Nephron (organoid): ENCODE measurements around the gene MRPL18.

Experiments used
- H3K27ac Mint-ChIP-seq, 3 experiments: 2 replicates each; pipeline ENCODE4 v1.8.0; 2020; ENCODE audit warnings: mixed read lengths in 3 of 3, mild to moderate bottlenecking in 2 of 3, moderate library complexity in 1 of 3
- H3K27me3 Mint-ChIP-seq: 2 replicates; pipeline ENCODE4 v1.8.0; 2021; ENCODE audit warnings: low read depth, mild to moderate bottlenecking, moderate library complexity, mixed read lengths
- H3K36me3 Mint-ChIP-seq: 2 replicates; pipeline ENCODE4 v1.8.0; 2020; ENCODE audit warnings: low read depth, mixed read lengths
- H3K4me1 Mint-ChIP-seq: 2 replicates; pipeline ENCODE4 v1.8.0; 2020; ENCODE audit warnings: mixed read lengths
- H3K4me3 Mint-ChIP-seq, 3 experiments: 2 replicates each; pipeline ENCODE4 v1.8.0; 2020; ENCODE audit warnings: mild to moderate bottlenecking in 3 of 3, mixed read lengths in 3 of 3, moderate library complexity in 2 of 3
- H3K9me3 Mint-ChIP-seq: 2 replicates; pipeline ENCODE4 v1.8.0; 2020; ENCODE audit warnings: mixed read lengths
- CTCF ChIP-seq, 3 experiments: fragments of 200-600 bp; sonication (generic); IDR thresholded peaks; one replicate each; pipeline ENCODE4 v1.5.0; 2021; ENCODE audit warnings: antibody characterized with exemption in 3 of 3; ENCODE audit not compliant: unreplicated experiment in 3 of 3

Gene MRPL18

DNA sequence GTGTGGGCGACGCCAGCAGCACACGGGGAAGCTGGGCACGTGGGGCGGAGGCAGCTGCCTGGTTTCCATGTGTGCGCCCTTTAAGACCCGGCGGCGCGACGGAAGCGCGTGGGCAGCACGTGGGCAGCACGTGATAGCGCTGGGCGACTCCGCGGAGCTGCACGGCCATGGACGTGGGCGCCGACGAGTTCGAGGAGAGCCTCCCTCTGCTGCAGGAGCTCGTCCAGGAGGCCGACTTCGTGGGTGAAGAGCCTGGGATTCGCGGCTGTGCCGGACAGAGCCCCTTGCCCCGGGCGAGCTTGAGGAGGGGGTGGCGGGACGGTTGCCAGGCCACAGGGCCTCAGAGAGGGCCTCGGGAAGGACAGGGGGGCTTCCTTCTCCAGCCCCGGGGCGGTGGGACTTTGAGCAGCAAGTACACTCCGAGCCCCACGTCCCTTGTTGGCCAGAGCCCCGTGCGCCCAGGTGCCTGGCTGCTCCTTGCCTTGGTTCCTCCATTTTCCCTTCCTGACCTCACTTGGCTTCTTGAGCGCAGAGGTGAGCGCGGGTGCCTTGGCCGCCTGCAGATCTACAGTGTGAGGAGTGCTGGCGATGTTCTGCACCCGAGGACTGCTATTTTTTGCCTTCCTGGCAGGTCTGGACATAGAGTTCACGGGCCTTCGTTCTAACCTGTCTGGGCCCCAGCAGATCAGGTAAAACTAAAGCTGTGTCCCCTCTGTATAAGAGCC lies 10.0 kb downstream of the MRPL18 start, which contains the start of gene PNLDC1:
Gene PNLDC1, plus strand, starts transcription at position 136 of the 725 bp plus-strand sequence. Its CDS starts 32 bp downstream, at position 168.
- Mint-ChIP-seq H3K36me3 (peaks cover 25% of the 10 kb centered on the region), H3K4me1 (no peaks in the 10 kb centered on the region), H3K9me3 (no peaks in the 10 kb centered on the region), H3K27me3 (peaks cover 5% of the 10 kb centered on the region), H3K27ac (no peak within 1 kb of the TSS), H3K4me3 (no peak within 1 kb of the TSS)
- TF ChIP-seq CTCF (IDR thresholded peaks at IDR 0.05; ENCODE audit: unreplicated experiment in 3 of 3), result no peak

GRCh38 chr6:159801935-159802334 lies 11.7 kb downstream of the MRPL18 start:
- H3K4me1 Mint-ChIP-seq, result no peaks in the 10 kb centered on the region
- H3K27me3 Mint-ChIP-seq, result peaks cover 5% of the 10 kb centered on the region
- no peak overlapping the region for H3K27ac Mint-ChIP-seq
- no peak for TF ChIP-seq CTCF (IDR thresholded peaks at IDR 0.05; ENCODE audit: unreplicated experiment in 3 of 3)
- H3K36me3 Mint-ChIP-seq, result peaks cover 25% of the 10 kb centered on the region
- no peaks in the 10 kb centered on the region for H3K9me3 Mint-ChIP-seq
- no peak overlapping the region for H3K4me3 Mint-ChIP-seq

- Mint-ChIP-seq H3K27ac (no peak overlapping the region), H3K9me3 (no peaks in the 10 kb centered on the region), H3K4me1 (no peaks in the 10 kb centered on the region), H3K27me3 (peaks cover 5% of the 10 kb centered on the region), H3K36me3 (peaks cover 2% of the 10 kb centered on the region), H3K4me3 (no peak overlapping the region)
- no peak for TF ChIP-seq CTCF (IDR thresholded peaks at IDR 0.05; ENCODE audit: unreplicated experiment in 3 of 3)
Observed at GRCh38 chr6:159804504-159804903, 14.2 kb downstream of the MRPL18 start.

DNA sequence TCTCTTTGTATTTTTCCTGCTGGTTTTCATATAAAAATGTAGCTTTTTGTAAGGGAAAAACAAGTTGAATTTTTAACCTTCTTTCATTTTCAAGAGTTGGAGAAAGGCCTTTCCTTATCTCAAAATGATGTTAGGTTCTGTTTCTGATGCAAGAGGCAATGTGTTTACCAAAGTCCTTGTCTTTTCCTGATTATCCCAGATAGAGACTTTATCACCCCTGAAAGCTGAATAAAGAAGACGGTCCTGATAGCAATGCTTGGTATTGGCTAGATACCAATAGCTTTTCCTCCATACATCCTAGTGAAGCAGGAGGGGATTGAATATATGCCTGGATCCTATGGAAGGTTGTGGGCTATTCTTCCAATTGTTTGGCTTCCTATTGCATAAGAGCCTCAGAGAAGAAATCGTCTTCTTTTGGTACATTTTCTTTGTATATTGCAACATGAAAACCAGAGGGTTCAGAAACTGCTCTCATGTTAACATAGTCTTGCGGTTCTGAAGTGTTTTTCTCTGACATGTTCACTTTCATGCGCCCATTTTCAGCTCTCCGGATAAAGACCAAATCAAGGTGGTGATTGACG lies 15.3 kb downstream of the MRPL18 start:
- Mint-ChIP-seq H3K27ac (no peak overlapping the region), H3K36me3 (no peaks in the 10 kb centered on the region), H3K27me3 (peaks cover 5% of the 10 kb centered on the region), H3K4me1 (no peaks in the 10 kb centered on the region), H3K4me3 (no peak overlapping the region), H3K9me3 (no peaks in the 10 kb centered on the region)
- TF ChIP-seq CTCF (IDR thresholded peaks at IDR 0.05; ENCODE audit: unreplicated experiment in 3 of 3), result no peak

DNA sequence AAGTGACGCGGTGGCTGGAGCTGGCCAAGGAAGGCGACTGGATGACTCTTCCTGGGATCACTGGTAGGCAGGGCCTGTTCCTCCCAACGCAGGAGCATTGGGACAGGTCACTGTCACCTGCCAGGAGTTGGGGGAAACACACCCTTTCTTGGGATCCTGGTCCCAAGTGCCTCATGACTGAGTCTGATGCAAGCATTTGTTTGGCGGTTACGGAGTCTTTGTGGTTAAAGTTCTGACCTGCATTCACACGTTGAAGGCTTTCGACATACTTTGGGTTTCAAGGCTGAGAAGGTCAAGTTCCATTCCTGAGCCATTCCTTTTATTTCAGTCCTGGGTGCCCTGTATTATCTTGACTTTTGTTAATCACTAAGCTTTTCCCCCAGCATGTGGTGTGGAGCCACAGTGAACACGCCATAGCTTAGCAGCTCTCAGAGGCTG lies 15.8 kb downstream of the MRPL18 start:
- Mint-ChIP-seq H3K4me1 (no peaks in the 10 kb centered on the region), H3K9me3 (no peaks in the 10 kb centered on the region), H3K27ac (no peak overlapping the region), H3K4me3 (no peak overlapping the region), H3K36me3 (no peaks in the 10 kb centered on the region), H3K27me3 (peaks cover 5% of the 10 kb centered on the region)
- no peak for TF ChIP-seq CTCF (IDR thresholded peaks at IDR 0.05; ENCODE audit: unreplicated experiment in 3 of 3)
